Naive thymus-derived CD4-positive, alpha-beta T cell (primary cell): Measurements from ENCODE around the gene POGK. TPM values are rescaled to one million over a fixed set of nuclear protein-coding genes. Genes with fewer than 3 reads are reported as not detected.
"Not testable (repeated sequence)": the region's sequence is repeated elsewhere in the genome, so short reads cannot be mapped to it uniquely, and the experiment has no call there.

Experiments
- ATAC-seq: fragments of 150-1000 bp; cut with Tn5 transposase; 2 replicates; pipeline ENCODE4 v1.10.0; 2021; ENCODE audit warnings: mild to moderate bottlenecking, moderate library complexity
- CTCF ChIA-PET: fragments of 350-600 bp; sonication (Branson Sonifier 250); formaldehyde crosslinking; loops from one replicate; lab custom pipeline; 2021; ENCODE audit warnings: antibody characterized with exemption; lab: Charles Lee
- POLR2A ChIA-PET: fragments of 350-600 bp; sonication (Branson Sonifier 250); formaldehyde crosslinking; loops from one replicate; lab custom pipeline; 2021; ENCODE audit warnings: antibody characterized with exemption, inconsistent platforms; lab: Charles Lee
- DNase-seq, 9 donors: peaks; one replicate each; pipeline versions ENCODE4 v3.0.0 to v3.0.0-alpha.2; 2020 to 2022; ENCODE audit warnings: mixed read lengths in 1 of 9
- H3K27ac ChIP-seq: one replicate; pipeline ENCODE4 v1.7.0; 2013; ENCODE audit warnings: mild to moderate bottlenecking, low read depth, low read length, moderate library complexity
- H3K27me3 ChIP-seq, 2 donors: one replicate each; pipeline ENCODE4 v1.7.0; 2013; ENCODE audit warnings: low read length in 2 of 2, mild to moderate bottlenecking in 2 of 2, moderate library complexity in 2 of 2; ENCODE audit not compliant: control insufficient read depth in 2 of 2, insufficient read depth in 2 of 2
- H3K36me3 ChIP-seq, 3 experiments: 1 replicate in 2 of 3; 2 replicates in 1 of 3; pipeline ENCODE4 v1.7.0; 2013; ENCODE audit warnings: low read length in 3 of 3, mild to moderate bottlenecking in 3 of 3, moderate library complexity in 1 of 3; ENCODE audit not compliant: insufficient read depth in 3 of 3, control insufficient read depth in 2 of 3
- H3K4me1 ChIP-seq, 2 donors: one replicate each; pipeline ENCODE4 v1.7.0; 2013; ENCODE audit warnings: low read length in 2 of 2, mild to moderate bottlenecking in 2 of 2, moderate library complexity in 1 of 2; ENCODE audit not compliant: control insufficient read depth in 2 of 2, insufficient read depth in 2 of 2
- H3K4me3 ChIP-seq: 2 replicates; pipeline ENCODE4 v1.7.0; 2013; ENCODE audit warnings: mild to moderate bottlenecking, low read length
- H3K9me3 ChIP-seq, 3 experiments: 1 replicate in 2 of 3; 2 replicates in 1 of 3; pipeline ENCODE4 v1.7.0; 2013; ENCODE audit warnings: low read length in 3 of 3; ENCODE audit not compliant: control insufficient read depth in 2 of 3
- H3K27ac Mint-ChIP-seq, 9 donors: one replicate each; pipeline ENCODE4 v1.8.0; 2020 to 2022; ENCODE audit warnings: mixed read lengths in 9 of 9, mild to moderate bottlenecking in 8 of 9, moderate library complexity in 5 of 9, inconsistent platforms in 2 of 9
- H3K27me3 Mint-ChIP-seq, 5 donors: one replicate each; pipeline ENCODE4 v1.8.0; 2021 to 2022; ENCODE audit warnings: mixed read lengths in 5 of 5, mild to moderate bottlenecking in 1 of 5
- H3K36me3 Mint-ChIP-seq, 5 donors: one replicate each; pipeline ENCODE4 v1.8.0; 2020 to 2022; ENCODE audit warnings: mixed read lengths in 5 of 5, mild to moderate bottlenecking in 3 of 5, inconsistent platforms in 1 of 5
- H3K4me1 Mint-ChIP-seq, 7 donors: one replicate each; pipeline ENCODE4 v1.8.0; 2020 to 2022; ENCODE audit warnings: mixed read lengths in 7 of 7, mild to moderate bottlenecking in 3 of 7, inconsistent platforms in 1 of 7
- H3K4me3 Mint-ChIP-seq, 10 donors: one replicate each; pipeline ENCODE4 v1.8.0; 2020 to 2022; ENCODE audit warnings: mild to moderate bottlenecking in 10 of 10, mixed read lengths in 10 of 10, moderate library complexity in 6 of 10, inconsistent platforms in 2 of 10
- H3K9me3 Mint-ChIP-seq, 11 donors: one replicate each; pipeline ENCODE4 v1.8.0; 2020 to 2022; ENCODE audit warnings: mixed read lengths in 11 of 11, mild to moderate bottlenecking in 4 of 11, inconsistent platforms in 1 of 11, moderate library complexity in 1 of 11
- intact Hi-C, 2 donors: fragments of 100-400 bp; cut with micrococcal nuclease; formaldehyde crosslinking; loops; one replicate each; pipeline ENCODE4 v1.15.1; 2023
- polyA plus RNA-seq, 2 donors: library from polyadenylated mRNA; unstranded; fragments of 300-500 nt; fragmentation: Illumina TruSeq; gene quantifications; one replicate each; pipeline ENCODE4 v1.2.3, GENCODE V29; 2021
- total RNA-seq, 6 experiments: library from RNA in 5 of 6; stranded (reverse) in 5 of 6; gene quantifications; 1 replicate in 5 of 6; 2 replicates in 1 of 6; pipeline ENCODE4 v1.2.3 and lab custom pipeline; 2021 to 2026

Gene POGK
- total and polyA plus RNA-seq, 7 experiments from 2014 or later: 14.4 to 38.7 (median 26.5) TPM

GRCh38 chr1:166875302-166875733 lies 36.0 kb downstream of the POGK start:
- CTCF ChIA-PET: no interaction called here
- Histone ChIP-seq H3K27me3 (no peaks in the 10 kb centered on the region), H3K27ac (peak overlapping the region; percentile 83), H3K4me1 (peaks cover 10 to 12% of the 10 kb centered on the region in 2 donors), H3K9me3 (no peaks in the 10 kb centered on the region), H3K36me3 (no peaks in the 10 kb centered on the region), H3K4me3 (peak overlapping the region; percentile 64)
- Mint-ChIP-seq H3K4me3 (peak overlapping the region; percentile 84 to 96 (median 94)), H3K9me3 (peaks cover 0 to 3% (median 0%) of the 10 kb centered on the region in 11 donors), H3K27ac (peak overlapping the region; percentile 75 to 91 (median 85)), H3K36me3 (peaks cover 0 to 18% (median 3%) of the 10 kb centered on the region in 5 donors), H3K27me3 (peaks cover 0 to 7% (median 0%) of the 10 kb centered on the region in 5 donors), H3K4me1 (peaks cover 45 to 69% (median 61%) of the 10 kb centered on the region in 7 donors)
- intact Hi-C loops: loop anchor here in 1 of 2 donors (5.0 kb wide), 4 partner anchors 102 to 1178 kb away; partner anchors contain the start of genes ALDH9A1, CD247, DCAF6 and ILDR2
- POLR2A ChIA-PET: interaction anchor here (0.7 to 2.4 kb wide), 6 partner anchors 28 to 1061 kb away, joined by 3 to 18 read pairs (median 7); partner anchors contain the start of genes DCAF6, POGK and POU2F1
- DNase-seq (no peak), ATAC-seq (no peak)

GRCh38 chr1:166875734-166876539 lies 36.7 kb downstream of the POGK start, which contains the start of gene TADA1:
TSS of gene TADA1 (minus strand) at chr1:166876264. CDS start at chr1:166876233, 31 bp downstream.
- H3K4me3 ChIP-seq: peak within 1 kb of the TSS; percentile 64
- no peaks in the 10 kb centered on the region for H3K9me3 ChIP-seq
- Mint-ChIP-seq H3K27ac (peak within 1 kb of the TSS; percentile 75 to 99 (median 98)), H3K27me3 (peaks cover 0 to 11% (median 0%) of the 10 kb centered on the region in 5 donors), H3K4me1 (peaks cover 43 to 63% (median 55%) of the 10 kb centered on the region in 7 donors), H3K36me3 (peaks cover 0 to 18% (median 3%) of the 10 kb centered on the region in 5 donors), H3K4me3 (peak within 1 kb of the TSS; percentile 93 to 100 (median 96)), H3K9me3 (peaks cover 0 to 3% (median 0%) of the 10 kb centered on the region in 11 donors)
- H3K4me1 ChIP-seq: peaks cover 10 to 12% of the 10 kb centered on the region in 2 donors
- intact Hi-C loops: loop anchor here (1.0 to 5.0 kb wide), 12 partner anchors 34 to 1179 kb away; partner anchors contain the start of genes DCAF6 (in 2 of the 2), ILDR2 (in 2 of the 2), POGK (in 2 of the 2) and POU2F1 (in 2 of the 2)
- ChIA-PET POLR2A (interaction anchor here (0.7 to 2.4 kb wide), 9 partner anchors 29 to 1060 kb away, joined by 3 to 18 read pairs (median 6); partner anchors contain the start of genes DCAF6, POGK and POU2F1), CTCF (interaction anchor here (0.9 kb wide), 1 partner anchor 345 kb away, joined by 3 read pairs; the partner anchor contains the start of gene POU2F1)
- DNase-seq: peak; percentile 87 to 97 (median 96)
- H3K36me3 ChIP-seq: no peaks in the 10 kb centered on the region
- H3K27me3 ChIP-seq: no peaks in the 10 kb centered on the region
- ATAC-seq: peak; percentile 95
- peak within 1 kb of the TSS; percentile 83 for H3K27ac ChIP-seq

- Histone ChIP-seq H3K4me1 (peaks cover 10 to 12% of the 10 kb centered on the region in 2 donors), H3K4me3 (peak overlapping the region; percentile 64), H3K9me3 (no peaks in the 10 kb centered on the region), H3K36me3 (no peaks in the 10 kb centered on the region), H3K27me3 (no peaks in the 10 kb centered on the region), H3K27ac (peak overlapping the region; percentile 83)
- intact Hi-C loops: loop anchor here (1.0 to 5.0 kb wide), 12 partner anchors 34 to 1179 kb away; partner anchors contain the start of genes DCAF6 (in 2 of the 2), ILDR2 (in 2 of the 2), POGK (in 2 of the 2) and POU2F1 (in 2 of the 2)
- ATAC-seq (no peak), DNase-seq (no peak)
- Mint-ChIP-seq H3K27me3 (peaks cover 0 to 11% (median 0%) of the 10 kb centered on the region in 5 donors), H3K4me3 (peak overlapping the region; percentile 93 to 100 (median 96)), H3K4me1 (peaks cover 41 to 57% (median 49%) of the 10 kb centered on the region in 7 donors), H3K27ac (peak overlapping the region; percentile 75 to 99 (median 98)), H3K36me3 (peaks cover 0 to 15% (median 3%) of the 10 kb centered on the region in 5 donors), H3K9me3 (peaks cover 0 to 3% (median 0%) of the 10 kb centered on the region in 11 donors)
- CTCF ChIA-PET: interaction anchor here (0.9 kb wide), 1 partner anchor 344 kb away, joined by 3 read pairs; the partner anchor contains the start of gene POU2F1
- POLR2A ChIA-PET: interaction anchor here (0.7 to 2.4 kb wide), 8 partner anchors 29 to 1059 kb away, joined by 3 to 18 read pairs (median 6); partner anchors contain the start of genes DCAF6, POGK and POU2F1
These were observed 37.2 kb downstream of the POGK start for GRCh38 chr1:166876540-166876838.

GRCh38 chr1:166878173-166878917 lies 39.1 kb downstream of the POGK start:
- H3K27ac ChIP-seq, ATAC-seq, H3K4me3 Mint-ChIP-seq, DNase-seq, H3K36me3 Mint-ChIP-seq, POLR2A ChIA-PET, H3K36me3 ChIP-seq, H3K27me3 ChIP-seq, H3K9me3 ChIP-seq, H3K4me3 ChIP-seq, H3K9me3 Mint-ChIP-seq, CTCF ChIA-PET: not testable (repeated sequence)
- H3K4me1 Mint-ChIP-seq: peaks cover 27 to 40% (median 34%) of the 10 kb centered on the region in 7 donors
- peaks cover 10 to 12% of the 10 kb centered on the region in 2 donors for H3K4me1 ChIP-seq
- peak overlapping the region in 1 of 9 donors; percentile 32 for H3K27ac Mint-ChIP-seq
- peaks cover under 1 to 21% (median 3%) of the 10 kb centered on the region in 5 donors for H3K27me3 Mint-ChIP-seq
- intact Hi-C loops: loop anchor here in 1 of 2 donors (5.0 kb wide), 4 partner anchors 99 to 1181 kb away; partner anchors contain the start of genes ALDH9A1, CD247, DCAF6 and ILDR2

GRCh38 chr1:166882893-166883292 lies 43.6 kb downstream of the POGK start:
- Mint-ChIP-seq H3K4me3 (no peak overlapping the region), H3K27ac (no peak overlapping the region), H3K36me3 (peaks cover 0 to 2% (median 0%) of the 10 kb centered on the region in 5 donors), H3K27me3 (peaks cover 6 to 41% (median 22%) of the 10 kb centered on the region in 5 donors), H3K4me1 (peaks cover 6 to 24% (median 21%) of the 10 kb centered on the region in 7 donors), H3K9me3 (peaks cover 0 to 3% (median 0%) of the 10 kb centered on the region in 11 donors)
- peaks cover 6 to 7% of the 10 kb centered on the region in 2 donors for H3K4me1 ChIP-seq
- no peak overlapping the region for H3K4me3 ChIP-seq
- H3K27me3 ChIP-seq: no peaks in the 10 kb centered on the region
- ATAC-seq (no peak), DNase-seq (no peak)
- H3K9me3 ChIP-seq: no peaks in the 10 kb centered on the region
- intact Hi-C loops: no loop called here
- ChIA-PET POLR2A (no interaction called here), CTCF (interaction anchor here (0.5 to 1.7 kb wide), 2 partner anchors 25 to 1483 kb away, joined by 4 to 5 read pairs; no protein-coding TSS in a partner anchor)
- H3K27ac ChIP-seq: no peak overlapping the region
- H3K36me3 ChIP-seq: no peaks in the 10 kb centered on the region
